H9 (cell line): ENCODE data around the gene HPDL. TPM values are rescaled to one million over a fixed set of nuclear protein-coding genes. Genes with fewer than 3 reads are reported as not detected.

ENCODE experiments used
- DNase-seq: peaks from one replicate; pipeline ENCODE4 v3.0.0-alpha.2; 2017
- H2AFZ ChIP-seq: one replicate; pipeline ENCODE4 v1.6.1; 2013; ENCODE audit warnings: mild to moderate bottlenecking, low read length, control low read depth, moderate library complexity
- H2AK5ac ChIP-seq: 2 replicates; pipeline ENCODE4 v1.6.1; 2013; ENCODE audit warnings: low read length, control low read depth, mixed read lengths; ENCODE audit not compliant: insufficient read length
- H2BK120ac ChIP-seq: one replicate; pipeline ENCODE4 v1.6.1; 2013; ENCODE audit warnings: low read depth, mild to moderate bottlenecking, low read length, control low read depth, inconsistent platforms; ENCODE audit not compliant: poor library complexity, severe bottlenecking
- H2BK12ac ChIP-seq: 2 replicates; pipeline ENCODE4 v1.6.1; 2013; ENCODE audit warnings: low read length, control low read depth, mixed read lengths, low read depth; ENCODE audit not compliant: insufficient read length
- H2BK15ac ChIP-seq: 2 replicates; pipeline ENCODE4 v1.6.1; 2013; ENCODE audit warnings: low read depth, low read length, control low read depth
- H2BK20ac ChIP-seq: one replicate; pipeline ENCODE4 v1.6.1; 2013; ENCODE audit warnings: low read depth, mild to moderate bottlenecking, low read length, control low read depth, inconsistent platforms; ENCODE audit not compliant: poor library complexity, severe bottlenecking
- H2BK5ac ChIP-seq: 2 replicates; pipeline ENCODE4 v1.6.1; 2013; ENCODE audit warnings: low read length, control low read depth, mixed read lengths; ENCODE audit not compliant: insufficient read length
- H3K14ac ChIP-seq: 2 replicates; pipeline ENCODE4 v1.6.1; 2013; ENCODE audit warnings: low read length, control low read depth; ENCODE audit not compliant: insufficient read depth
- H3K18ac ChIP-seq: 2 replicates; pipeline ENCODE4 v1.6.1; 2013; ENCODE audit warnings: low read depth, mild to moderate bottlenecking, mixed read lengths, low read length, control low read depth; ENCODE audit not compliant: insufficient read length
- H3K23ac ChIP-seq: 2 replicates; pipeline ENCODE4 v1.6.1; 2013; ENCODE audit warnings: low read length, control low read depth, mixed read lengths, low read depth; ENCODE audit not compliant: insufficient read length
- H3K23me2 ChIP-seq: 2 replicates; pipeline ENCODE4 v1.6.1; 2013; ENCODE audit warnings: low read depth, mild to moderate bottlenecking, mixed read lengths, low read length, control low read depth; ENCODE audit not compliant: insufficient read length, poor library complexity, severe bottlenecking
- H3K27ac ChIP-seq: 2 replicates; pipeline ENCODE4 v1.5.1; 2013; ENCODE audit warnings: low read length, control low read depth, mixed read lengths, low read depth; ENCODE audit not compliant: insufficient read length
- H3K27me3 ChIP-seq: 2 replicates; pipeline ENCODE4 v1.6.1; 2013; ENCODE audit warnings: low read length, control low read depth, inconsistent platforms; ENCODE audit not compliant: insufficient read depth
- H3K4ac ChIP-seq: 2 replicates; pipeline ENCODE4 v1.6.1; 2013; ENCODE audit warnings: low read depth, mild to moderate bottlenecking, control low read depth, inconsistent platforms, low read length, moderate library complexity
- H3K4me1 ChIP-seq: 2 replicates; pipeline ENCODE4 v1.6.1; 2013; ENCODE audit warnings: low read length, control low read depth, inconsistent platforms; ENCODE audit not compliant: insufficient read depth
- H3K4me2 ChIP-seq: 2 replicates; pipeline ENCODE4 v1.6.1; 2013; ENCODE audit warnings: low read length, control low read depth, mixed read lengths; ENCODE audit not compliant: insufficient read length, insufficient read depth
- H3K56ac ChIP-seq: 2 replicates; pipeline ENCODE4 v1.6.1; 2013; ENCODE audit warnings: low read depth, mild to moderate bottlenecking, mixed read lengths, low read length, control low read depth; ENCODE audit not compliant: insufficient read length
- H3K79me1 ChIP-seq: 2 replicates; pipeline ENCODE4 v1.6.1; 2013; ENCODE audit warnings: low read depth, mild to moderate bottlenecking, moderate library complexity, low read length, control low read depth, inconsistent platforms; ENCODE audit not compliant: insufficient read depth, poor library complexity, severe bottlenecking
- H3K79me2 ChIP-seq: 2 replicates; pipeline ENCODE4 v1.6.1; 2013; ENCODE audit warnings: low read length, control low read depth, inconsistent platforms; ENCODE audit not compliant: insufficient read depth
- H3K9ac ChIP-seq: 2 replicates; pipeline ENCODE4 v1.6.1; 2013; ENCODE audit warnings: low read length, control low read depth, mixed read lengths; ENCODE audit not compliant: insufficient read length; ENCODE audit errors: extremely low read depth
- H3K9me3 ChIP-seq: one replicate; pipeline ENCODE4 v1.6.1; 2013; ENCODE audit warnings: low read depth, low read length, inconsistent platforms; ENCODE audit not compliant: control insufficient read depth
- H3T11ph ChIP-seq: one replicate; pipeline ENCODE4 v1.6.1; 2013; ENCODE audit warnings: mild to moderate bottlenecking, low read length, control low read depth, inconsistent platforms
- H4K20me1 ChIP-seq: one replicate; pipeline ENCODE4 v1.6.1; 2013; ENCODE audit not compliant: control insufficient read depth, insufficient read length, insufficient read depth
- H4K5ac ChIP-seq: 2 replicates; pipeline ENCODE4 v1.6.1; 2013; ENCODE audit warnings: low read depth, mild to moderate bottlenecking, mixed read lengths, low read length, control low read depth; ENCODE audit not compliant: insufficient read length
- H4K8ac ChIP-seq: replicated peaks from 2 replicates; pipeline ENCODE4 v1.6.1; 2013; ENCODE audit warnings: low read length, control low read depth, mixed read lengths, low read depth; ENCODE audit not compliant: insufficient read length
- H4K91ac ChIP-seq: 2 replicates; pipeline ENCODE4 v1.6.1; 2013; ENCODE audit warnings: low read depth, mild to moderate bottlenecking, moderate library complexity, mixed read lengths, low read length, control low read depth; ENCODE audit not compliant: insufficient read length
- H3K27ac Mint-ChIP-seq, 3 experiments: 2 replicates in 2 of 3; 3 replicates in 1 of 3; pipeline ENCODE4 v1.8.0; 2020 to 2021; ENCODE audit warnings: mixed read lengths in 3 of 3, mild to moderate bottlenecking in 1 of 3, moderate library complexity in 1 of 3
- H3K27me3 Mint-ChIP-seq: 2 replicates; pipeline ENCODE4 v1.8.0; 2021; ENCODE audit warnings: low read depth, mild to moderate bottlenecking, moderate library complexity, mixed read lengths
- H3K36me3 Mint-ChIP-seq, 3 experiments: 2 replicates in 2 of 3; 3 replicates in 1 of 3; pipeline ENCODE4 v1.8.0; 2020 to 2021; ENCODE audit warnings: low read depth in 3 of 3, mixed read lengths in 3 of 3; ENCODE audit not compliant: insufficient read depth in 1 of 3
- H3K4me1 Mint-ChIP-seq, 2 experiments: 2 replicates each; pipeline ENCODE4 v1.8.0; 2020; ENCODE audit warnings: mixed read lengths in 2 of 2
- H3K4me3 Mint-ChIP-seq, 2 experiments: 2 replicates in 1 of 2; 3 replicates in 1 of 2; pipeline ENCODE4 v1.8.0; 2020 to 2021; ENCODE audit warnings: mild to moderate bottlenecking in 2 of 2, mixed read lengths in 2 of 2, moderate library complexity in 1 of 2
- H3K9me3 Mint-ChIP-seq, 2 experiments: 2 replicates in 1 of 2; 3 replicates in 1 of 2; pipeline ENCODE4 v1.8.0; 2020; ENCODE audit warnings: mild to moderate bottlenecking in 2 of 2, mixed read lengths in 2 of 2, moderate library complexity in 1 of 2
- WGBS: extraction: QIAGEN DNeasy Blood & Tissue Kit; methylation state at CpG from one replicate; pipeline ENCODE4 v1.1.7; 2013; ENCODE audit warnings: missing lambda C conversion rate, low lambda C conversion rate, mixed read lengths; ENCODE audit not compliant: insufficient read length; ENCODE audit errors: extremely low coverage; 5-methylcytosine and 5-hydroxymethylcytosine counted together
- total RNA-seq: library from RNA; stranded (reverse); gene quantifications from 2 replicates; pipeline ENCODE4 v1.2.1, GENCODE V29; 2021
- TF ChIP-seq, protein P1 (sequence below): fragments of 200-600 bp; sonication (generic); conservative IDR thresholded peaks from 3 replicates; pipeline ENCODE4 v1.8.0; 2021; ENCODE audit warnings: antibody characterized with exemption, mild to moderate bottlenecking

HPDL gene
- total RNA-seq, 1 experiment from 2014 or later = 10.6 TPM

DNA sequence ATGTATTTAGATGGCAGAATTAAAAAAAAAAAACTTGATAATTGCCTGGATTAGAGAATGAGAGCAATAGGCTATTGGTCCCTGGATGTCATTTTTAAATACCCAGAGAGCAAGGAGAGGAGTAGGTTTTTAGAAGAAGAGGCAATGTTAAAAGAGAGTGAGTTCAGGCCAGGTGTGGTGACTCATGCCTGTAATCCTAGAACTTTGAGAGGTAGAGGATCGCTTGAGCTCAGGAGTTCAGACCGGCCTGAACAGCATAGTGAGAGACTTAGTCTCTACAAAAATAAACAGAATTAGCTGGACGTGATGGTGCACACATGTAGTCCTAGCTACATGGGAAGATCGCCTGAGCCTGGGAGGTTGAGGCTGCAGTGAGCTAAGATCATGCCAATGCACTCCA is 29.5 kb downstream of the HPDL start:
- H2AK5ac ChIP-seq = no peak overlapping the region

More for the DNA sequence above, 29.5 kb downstream of the HPDL start:
- Histone ChIP-seq H3T11ph (no peak overlapping the region), H3K79me2 (no peaks in the 10 kb centered on the region), H3K23me2 (no peaks in the 10 kb centered on the region), H3K9ac (peak overlapping the region; percentile 13), H2AFZ (no peak overlapping the region), H3K27me3 (no peaks in the 10 kb centered on the region), H3K4me1 (peaks cover 6% of the 10 kb centered on the region; the same call in 1 of the 2 replicates), H2BK20ac (no peak overlapping the region), H4K91ac (no peak overlapping the region), H3K14ac (no peak overlapping the region), H3K56ac (no peak overlapping the region), H3K18ac (no peak overlapping the region), H4K5ac (no peak overlapping the region), H2BK120ac (no peak overlapping the region), H4K8ac (no peak overlapping the region), H2BK5ac (no peak overlapping the region), H3K23ac (no peak overlapping the region), H2BK12ac (no peak overlapping the region), H3K4ac (no peak overlapping the region), H3K79me1 (no peaks in the 10 kb centered on the region), H3K27ac (no peak overlapping the region), H2BK15ac (no peak overlapping the region), H3K9me3 (no peaks in the 10 kb centered on the region), H4K20me1 (no peaks in the 10 kb centered on the region), H3K4me2 (no peak overlapping the region)
- Mint-ChIP-seq H3K4me1 (peaks cover 19 to 20% of the 10 kb centered on the region in 2 experiments), H3K27me3 (no peaks in the 10 kb centered on the region), H3K4me3 (no peak overlapping the region), H3K36me3 (no peaks in the 10 kb centered on the region), H3K9me3 (no peaks in the 10 kb centered on the region), H3K27ac (peak overlapping the region in 1 of 3 experiments; percentile 18; a peak in 1 of 7 replicates)
- DNase-seq = no peak
- TF ChIP-seq, protein P1, sequence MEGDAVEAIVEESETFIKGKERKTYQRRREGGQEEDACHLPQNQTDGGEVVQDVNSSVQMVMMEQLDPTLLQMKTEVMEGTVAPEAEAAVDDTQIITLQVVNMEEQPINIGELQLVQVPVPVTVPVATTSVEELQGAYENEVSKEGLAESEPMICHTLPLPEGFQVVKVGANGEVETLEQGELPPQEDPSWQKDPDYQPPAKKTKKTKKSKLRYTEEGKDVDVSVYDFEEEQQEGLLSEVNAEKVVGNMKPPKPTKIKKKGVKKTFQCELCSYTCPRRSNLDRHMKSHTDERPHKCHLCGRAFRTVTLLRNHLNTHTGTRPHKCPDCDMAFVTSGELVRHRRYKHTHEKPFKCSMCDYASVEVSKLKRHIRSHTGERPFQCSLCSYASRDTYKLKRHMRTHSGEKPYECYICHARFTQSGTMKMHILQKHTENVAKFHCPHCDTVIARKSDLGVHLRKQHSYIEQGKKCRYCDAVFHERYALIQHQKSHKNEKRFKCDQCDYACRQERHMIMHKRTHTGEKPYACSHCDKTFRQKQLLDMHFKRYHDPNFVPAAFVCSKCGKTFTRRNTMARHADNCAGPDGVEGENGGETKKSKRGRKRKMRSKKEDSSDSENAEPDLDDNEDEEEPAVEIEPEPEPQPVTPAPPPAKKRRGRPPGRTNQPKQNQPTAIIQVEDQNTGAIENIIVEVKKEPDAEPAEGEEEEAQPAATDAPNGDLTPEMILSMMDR = no peak
- WGBS = no CpG with 5 or more reads among the region's 4 CpGs
